Measurements from ENCODE around the gene FUZ. TPM values are rescaled to one million over a fixed set of nuclear protein-coding genes. Genes with fewer than 3 reads are reported as not detected.

Gene FUZ
- total RNA-seq, 1 donor from 2014 or later = 25.8 TPM

DNA sequence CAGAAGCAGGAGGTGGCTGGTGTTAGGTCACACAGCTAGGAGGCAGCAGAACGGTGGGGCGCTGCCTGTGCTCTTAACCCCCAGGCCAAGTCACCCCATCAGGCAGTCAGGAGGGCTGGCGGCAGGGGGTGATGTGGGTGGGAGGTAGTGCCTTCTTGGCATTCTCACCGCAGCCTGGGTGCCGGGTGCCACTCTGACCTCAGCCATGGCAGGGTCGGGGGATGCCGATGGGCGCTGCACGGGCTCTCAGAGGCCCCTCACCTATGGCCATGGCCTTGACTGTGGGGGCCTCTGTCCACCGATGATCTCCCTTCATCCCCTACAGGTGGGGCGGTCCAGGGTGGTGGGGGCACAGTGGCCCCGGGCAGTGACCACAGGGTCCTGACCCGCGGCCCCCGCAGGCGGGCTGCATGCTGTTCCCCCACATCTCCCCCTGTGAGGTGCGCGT lies 43.5 kb upstream of the FUZ start:
- Mint-ChIP-seq H3K9me3 (no peaks in the 10 kb centered on the region), H3K4me1 (peaks cover 21% of the 10 kb centered on the region), H3K4me3 (no peak overlapping the region), H3K27ac (no peak overlapping the region), H3K27me3 (ENCODE audit: low read depth) (no peaks in the 10 kb centered on the region), H3K36me3 (peaks cover 9% of the 10 kb centered on the region)
- DNase-seq (ENCODE audit: low spot score in 2 of 2, unreplicated experiment in 2 of 2) = no peak
- TF ChIP-seq, protein P1, sequence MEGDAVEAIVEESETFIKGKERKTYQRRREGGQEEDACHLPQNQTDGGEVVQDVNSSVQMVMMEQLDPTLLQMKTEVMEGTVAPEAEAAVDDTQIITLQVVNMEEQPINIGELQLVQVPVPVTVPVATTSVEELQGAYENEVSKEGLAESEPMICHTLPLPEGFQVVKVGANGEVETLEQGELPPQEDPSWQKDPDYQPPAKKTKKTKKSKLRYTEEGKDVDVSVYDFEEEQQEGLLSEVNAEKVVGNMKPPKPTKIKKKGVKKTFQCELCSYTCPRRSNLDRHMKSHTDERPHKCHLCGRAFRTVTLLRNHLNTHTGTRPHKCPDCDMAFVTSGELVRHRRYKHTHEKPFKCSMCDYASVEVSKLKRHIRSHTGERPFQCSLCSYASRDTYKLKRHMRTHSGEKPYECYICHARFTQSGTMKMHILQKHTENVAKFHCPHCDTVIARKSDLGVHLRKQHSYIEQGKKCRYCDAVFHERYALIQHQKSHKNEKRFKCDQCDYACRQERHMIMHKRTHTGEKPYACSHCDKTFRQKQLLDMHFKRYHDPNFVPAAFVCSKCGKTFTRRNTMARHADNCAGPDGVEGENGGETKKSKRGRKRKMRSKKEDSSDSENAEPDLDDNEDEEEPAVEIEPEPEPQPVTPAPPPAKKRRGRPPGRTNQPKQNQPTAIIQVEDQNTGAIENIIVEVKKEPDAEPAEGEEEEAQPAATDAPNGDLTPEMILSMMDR (IDR thresholded peaks at IDR 0.05; ENCODE audit: unreplicated experiment) = no peak

DNA sequence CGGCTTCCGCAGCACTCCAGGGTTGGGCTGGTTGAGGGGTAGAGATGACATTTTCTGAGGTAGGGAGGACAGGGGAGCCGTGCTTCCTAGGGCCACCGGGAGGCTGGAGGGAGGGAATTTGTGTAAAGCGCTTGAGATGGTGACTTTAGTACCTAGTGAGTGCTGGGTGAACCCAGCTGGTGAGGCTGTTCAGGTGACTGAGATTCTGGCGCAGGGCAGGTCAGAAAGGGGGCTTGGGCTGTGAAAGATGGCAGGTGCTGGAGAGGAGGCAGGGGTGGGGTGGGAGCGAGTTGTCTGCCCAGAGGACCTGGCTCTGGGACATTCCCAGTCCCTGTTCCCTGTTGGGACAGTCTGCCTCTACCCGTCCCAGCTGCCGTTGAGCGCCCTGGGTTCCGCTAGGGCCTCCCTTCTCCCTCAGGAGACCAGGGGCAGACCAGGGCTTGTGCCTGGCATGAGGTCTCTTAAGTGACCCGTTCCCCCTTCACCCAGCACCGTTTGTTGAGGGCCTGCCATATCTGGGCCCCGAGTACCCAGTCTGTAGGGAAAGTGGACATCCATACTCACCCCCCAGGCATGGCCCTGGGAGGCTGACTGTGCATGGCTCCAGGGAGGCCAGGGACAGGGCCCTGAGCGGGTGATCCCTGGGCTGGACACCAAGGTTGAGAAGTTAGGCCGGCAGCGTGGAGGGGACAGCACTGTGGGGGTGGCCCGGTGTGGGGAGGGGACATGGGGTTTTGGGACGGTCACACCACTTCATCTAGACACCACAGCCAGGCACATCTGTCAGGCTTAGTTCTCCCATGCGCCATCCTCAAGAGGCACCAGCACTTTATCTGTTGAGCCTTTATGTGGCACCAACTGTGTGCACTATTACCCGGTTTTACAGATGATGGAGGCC lies 42.8 kb upstream of the FUZ start:
- DNase-seq (ENCODE audit: low spot score in 2 of 2, unreplicated experiment in 2 of 2) = no peak
- Mint-ChIP-seq H3K27ac (peak overlapping the region; percentile 53), H3K27me3 (ENCODE audit: low read depth) (no peaks in the 10 kb centered on the region), H3K4me1 (peaks cover 19% of the 10 kb centered on the region), H3K4me3 (no peak overlapping the region), H3K9me3 (no peaks in the 10 kb centered on the region), H3K36me3 (peaks cover 7% of the 10 kb centered on the region)
- TF ChIP-seq, protein P1 (IDR thresholded peaks at IDR 0.05; ENCODE audit: unreplicated experiment) = no peak

DNA sequence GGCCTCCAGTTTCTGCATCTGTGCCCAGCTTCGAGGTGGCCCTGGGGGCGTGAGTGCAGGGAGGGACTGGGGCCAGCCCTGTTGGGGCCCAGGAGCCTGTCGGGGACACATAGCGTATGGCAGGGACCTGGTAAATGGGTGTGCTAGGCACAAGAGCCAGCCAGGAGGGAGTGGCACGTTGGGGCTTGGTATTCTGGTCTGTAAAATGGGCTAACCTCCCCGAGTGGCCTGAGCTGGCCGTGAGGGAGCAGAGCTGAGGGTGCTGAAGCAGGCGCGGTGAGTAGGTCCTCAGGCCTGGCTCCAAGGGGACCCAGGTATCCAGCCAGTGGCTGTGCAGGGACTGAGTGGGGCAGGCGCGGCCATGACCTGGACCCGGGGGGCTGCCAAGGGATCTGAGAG lies 42.2 kb upstream of the FUZ start:
- peaks cover 19% of the 10 kb centered on the region for H3K4me1 Mint-ChIP-seq
- no peak overlapping the region for H3K4me3 Mint-ChIP-seq
- DNase-seq (ENCODE audit: low spot score in 2 of 2, unreplicated experiment in 2 of 2) = no peak
- H3K27ac Mint-ChIP-seq = peak overlapping the region; percentile 53
- H3K27me3 Mint-ChIP-seq (ENCODE audit: low read depth) = no peaks in the 10 kb centered on the region
- peaks cover under 1% of the 10 kb centered on the region for H3K9me3 Mint-ChIP-seq
- H3K36me3 Mint-ChIP-seq = peaks cover 7% of the 10 kb centered on the region
- TF ChIP-seq, protein P1 (IDR thresholded peaks at IDR 0.05; ENCODE audit: unreplicated experiment) = no peak

DNA sequence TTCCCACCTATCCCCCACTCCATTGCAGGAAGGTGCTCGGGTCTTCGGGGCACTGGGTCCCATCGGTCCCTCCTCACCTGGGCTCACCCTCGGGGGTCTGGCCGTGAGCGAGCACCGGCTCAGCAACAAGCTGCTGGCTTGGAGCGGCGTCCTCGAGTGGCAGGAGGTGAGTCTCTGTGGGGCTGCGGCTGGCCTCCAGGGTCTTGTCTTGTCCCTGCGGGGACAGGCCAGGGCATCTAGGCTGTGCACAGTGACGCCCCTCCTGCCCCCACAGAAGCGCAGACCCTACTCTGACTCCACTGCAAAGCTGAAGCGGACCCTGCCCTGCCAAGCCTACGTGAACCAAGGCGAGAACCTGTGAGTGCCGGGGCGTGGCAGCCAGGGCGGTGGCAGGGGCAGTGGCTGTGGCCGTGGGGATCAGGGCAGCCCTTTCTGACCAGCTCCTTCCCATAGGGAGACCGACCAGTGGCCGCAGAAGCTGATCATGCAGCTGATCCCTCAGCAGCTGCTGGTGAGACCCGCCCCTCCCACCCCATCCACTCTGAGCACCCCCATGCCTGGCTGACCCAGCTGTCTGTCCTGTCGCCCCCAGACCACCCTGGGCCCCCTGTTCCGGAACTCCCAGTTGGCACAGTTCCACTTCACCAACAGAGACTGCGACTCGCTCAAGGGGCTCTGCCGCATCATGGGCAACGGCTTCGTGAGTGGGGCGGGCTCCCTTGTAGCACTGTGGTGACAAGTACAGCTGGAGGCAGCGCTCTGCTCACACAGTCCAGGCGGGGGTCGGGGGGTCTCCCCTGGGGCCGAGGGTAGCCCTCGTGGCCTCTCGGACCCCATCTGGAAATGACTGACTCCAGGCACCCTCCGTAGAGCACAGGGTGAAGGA lies 41.5 kb upstream of the FUZ start:
- Mint-ChIP-seq H3K9me3 (peaks cover 7% of the 10 kb centered on the region), H3K4me3 (no peak overlapping the region), H3K27me3 (ENCODE audit: low read depth) (no peaks in the 10 kb centered on the region), H3K4me1 (peaks cover 25% of the 10 kb centered on the region), H3K36me3 (peaks cover 14% of the 10 kb centered on the region), H3K27ac (no peak overlapping the region)
- no peak for DNase-seq (ENCODE audit: low spot score in 2 of 2, unreplicated experiment in 2 of 2)
- TF ChIP-seq, protein P1 (IDR thresholded peaks at IDR 0.05; ENCODE audit: unreplicated experiment) = no peak

DNA sequence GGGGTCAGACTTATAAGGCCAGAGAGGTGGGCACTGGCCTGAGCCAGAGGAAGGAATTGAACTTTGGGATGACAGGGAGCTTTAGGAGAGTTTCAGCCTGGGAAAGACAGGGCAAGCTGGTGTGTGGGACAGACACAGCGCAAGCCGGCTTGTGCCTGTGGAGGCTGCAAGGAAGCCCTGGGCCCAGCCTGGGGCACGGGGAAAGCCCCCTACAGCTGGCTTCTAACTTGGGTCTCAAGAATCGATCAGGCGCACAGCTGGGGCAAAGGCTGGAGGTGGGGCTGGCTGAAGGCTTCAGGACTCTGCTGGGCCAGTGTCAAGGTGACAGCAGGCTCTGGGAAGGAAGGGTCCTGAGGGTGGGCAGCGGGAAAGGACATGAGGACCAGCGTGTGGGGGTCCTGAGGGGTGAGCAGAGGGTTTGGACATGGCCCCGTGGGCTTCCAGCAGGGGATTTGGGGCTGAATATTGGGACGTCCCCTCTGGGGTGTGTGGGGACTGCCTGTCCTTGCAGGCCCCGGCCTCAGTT lies 40.8 kb upstream of the FUZ start:
- no peak for DNase-seq (ENCODE audit: low spot score in 2 of 2, unreplicated experiment in 2 of 2)
- Mint-ChIP-seq H3K4me3 (peak overlapping the region; percentile 48), H3K27me3 (ENCODE audit: low read depth) (no peaks in the 10 kb centered on the region), H3K36me3 (peaks cover 19% of the 10 kb centered on the region), H3K9me3 (peaks cover 11% of the 10 kb centered on the region), H3K4me1 (peaks cover 25% of the 10 kb centered on the region), H3K27ac (peak overlapping the region; percentile 68)
- TF ChIP-seq, protein P1 (IDR thresholded peaks at IDR 0.05; ENCODE audit: unreplicated experiment) = no peak

Data from mesothelial cell of epicardium (in vitro differentiated cells).